Neural progenitor cell (in vitro differentiated cells): ENCODE data around the gene ADPGK. TPM values are rescaled to one million over a fixed set of nuclear protein-coding genes. Genes with fewer than 3 reads are reported as not detected.

Source experiments
- DNase-seq: peaks from one replicate; pipeline ENCODE4 v3.0.0-alpha.2; 2016; ENCODE audit warnings: low spot score
- H2AFZ ChIP-seq: fragments of 200-600 bp; sonication (generic); replicated peaks from 2 replicates; pipeline ENCODE4 v1.6.1; 2016; ENCODE audit warnings: antibody characterized with exemption
- H3F3A ChIP-seq: fragments of 200-600 bp; sonication (generic); 2 replicates; pipeline ENCODE4 v1.6.1; 2016; ENCODE audit warnings: antibody characterized with exemption, low read depth
- H3K27ac ChIP-seq: fragments of 200-600 bp; sonication (generic); 2 replicates; pipeline ENCODE4 v1.5.1; 2016; ENCODE audit warnings: mild to moderate bottlenecking
- H3K27me3 ChIP-seq: fragments of 200-600 bp; sonication (generic); 2 replicates; pipeline ENCODE4 v1.6.1; 2016; ENCODE audit warnings: mild to moderate bottlenecking, moderate library complexity
- H3K36me3 ChIP-seq: fragments of 200-600 bp; sonication (generic); 2 replicates; pipeline ENCODE4 v1.5.1; 2016
- H3K4me1 ChIP-seq: fragments of 200-600 bp; sonication (generic); 2 replicates; pipeline ENCODE4 v1.6.1; 2016; ENCODE audit warnings: mixed run types
- H3K4me2 ChIP-seq: fragments of 200-600 bp; sonication (generic); 2 replicates; pipeline ENCODE4 v1.6.1; 2016
- H3K4me3 ChIP-seq: fragments of 200-600 bp; sonication (generic); 2 replicates; pipeline ENCODE4 v1.5.1; 2016
- H3K79me2 ChIP-seq: fragments of 200-600 bp; sonication (generic); 2 replicates; pipeline ENCODE4 v1.6.1; 2016; ENCODE audit warnings: low read depth
- H3K9ac ChIP-seq: fragments of 200-600 bp; sonication (generic); 2 replicates; pipeline ENCODE4 v1.6.1; 2016
- H3K9me3 ChIP-seq: fragments of 200-600 bp; sonication (generic); 2 replicates; pipeline ENCODE4 v1.5.1; 2016; ENCODE audit warnings: low read depth
- H4K20me1 ChIP-seq: fragments of 200-600 bp; sonication (generic); 2 replicates; pipeline ENCODE4 v1.6.1; 2016; ENCODE audit warnings: low read depth
- H3K27ac Mint-ChIP-seq: 3 replicates; pipeline ENCODE4 v1.8.0; 2021; ENCODE audit warnings: mixed read lengths
- H3K27me3 Mint-ChIP-seq: 2 replicates; pipeline ENCODE4 v1.8.0; 2022; ENCODE audit warnings: low read depth, mild to moderate bottlenecking, inconsistent platforms, moderate library complexity, mixed read lengths; ENCODE audit not compliant: insufficient read depth
- H3K36me3 Mint-ChIP-seq: 3 replicates; pipeline ENCODE4 v1.8.0; 2021; ENCODE audit warnings: mixed read lengths
- H3K4me1 Mint-ChIP-seq: 3 replicates; pipeline ENCODE4 v1.8.0; 2021; ENCODE audit warnings: mixed read lengths
- H3K4me3 Mint-ChIP-seq: 3 replicates; pipeline ENCODE4 v1.8.0; 2021; ENCODE audit warnings: mild to moderate bottlenecking, moderate library complexity, mixed read lengths
- H3K9me3 Mint-ChIP-seq: 3 replicates; pipeline ENCODE4 v1.8.0; 2020; ENCODE audit warnings: mixed read lengths
- CTCF ChIP-seq: fragments of 200-600 bp; sonication (generic); IDR thresholded peaks from 2 replicates; pipeline ENCODE4 v1.5.1; 2017; ENCODE audit warnings: antibody characterized with exemption, mild to moderate bottlenecking
- EZH2 ChIP-seq: fragments of 200-600 bp; sonication (generic); IDR thresholded peaks from 2 replicates; pipeline ENCODE4 v1.6.1; 2017; ENCODE audit warnings: antibody characterized with exemption, mild to moderate bottlenecking, moderate library complexity
- EZH2phosphoT487 ChIP-seq: fragments of 200-600 bp; sonication (generic); IDR thresholded peaks from 2 replicates; pipeline ENCODE4 v1.6.1; 2017; ENCODE audit warnings: antibody characterized with exemption
- total RNA-seq: library from RNA; depleted of rRNA; stranded (reverse); fragments of >200 nt; gene quantifications from 2 replicates; pipeline ENCODE4 v1.2.3, GENCODE V29; 2015; ENCODE audit warnings: low replicate concordance

Gene ADPGK
- total RNA-seq, 1 donor from 2014 or later: 43.8 TPM

GRCh38 chr15:72706266-72706665 lies 77.3 kb downstream of the ADPGK start:
- H3K27me3 ChIP-seq: no peaks in the 10 kb centered on the region
- Mint-ChIP-seq H3K27ac (no peak overlapping the region), H3K9me3 (no peaks in the 10 kb centered on the region), H3K36me3 (no peaks in the 10 kb centered on the region), H3K4me1 (peaks cover 7% of the 10 kb centered on the region), H3K4me3 (no peak overlapping the region), H3K27me3 (no peaks in the 10 kb centered on the region)
- H3K9me3 ChIP-seq: no peaks in the 10 kb centered on the region
- no peak overlapping the region for H3K9ac ChIP-seq
- no peak overlapping the region for H2AFZ ChIP-seq
- no peak overlapping the region for H3K27ac ChIP-seq
- no peaks in the 10 kb centered on the region for H4K20me1 ChIP-seq
- H3K36me3 ChIP-seq: no peaks in the 10 kb centered on the region
- TF ChIP-seq EZH2 (no peak), EZH2phosphoT487 (no peak), CTCF (no peak)
- H3K4me2 ChIP-seq: no peak overlapping the region
- H3K4me1 ChIP-seq: no peaks in the 10 kb centered on the region
- no peak for DNase-seq
- peaks cover 1% of the 10 kb centered on the region for H3K79me2 ChIP-seq
- H3F3A ChIP-seq: no peaks in the 10 kb centered on the region
- no peak overlapping the region for H3K4me3 ChIP-seq

Other genes with a start within 250 kb of the ADPGK start
- gene GOLGA6B, start 129.1 kb downstream of the ADPGK start, total RNA-seq: not detected in 2 replicates
- not detected in 2 replicates for gene HIGD2B, start 97.6 kb downstream of the ADPGK start, total RNA-seq
- gene BBS4, start 97.6 kb downstream of the ADPGK start, total RNA-seq: 54.1 and 57.5 TPM in 2 replicates